Measurements from ENCODE around the gene CUEDC1.

The CUEDC1 gene

GRCh38 chr17:57874058-57874419, 81.2 kb downstream of the CUEDC1 start:
- DNase-seq = no peak

- no peak for DNase-seq
These were observed 81.8 kb downstream of the CUEDC1 start for GRCh38 chr17:57873261-57874057.

- DNase-seq = peak; percentile 26
These were observed 82.7 kb downstream of the CUEDC1 start for GRCh38 chr17:57872536-57872935.

GRCh38 chr17:57871863-57872262, 83.3 kb downstream of the CUEDC1 start:
- no peak for DNase-seq

- no peak for DNase-seq
These were observed 84.1 kb downstream of the CUEDC1 start for GRCh38 chr17:57871155-57871554.

GRCh38 chr17:57870283-57870635, 85.0 kb downstream of the CUEDC1 start:
- no peak for DNase-seq

GRCh38 chr17:57869617-57870282, 85.5 kb downstream of the CUEDC1 start:
- DNase-seq = no peak

GRCh38 chr17:57868910-57869616, 86.1 kb downstream of the CUEDC1 start:
- no peak for DNase-seq

GRCh38 chr17:57868007-57868909, 87.0 kb downstream of the CUEDC1 start:
- peak; percentile 91 for DNase-seq

GRCh38 chr17:57867126-57867525, 88.1 kb downstream of the CUEDC1 start:
- DNase-seq = peak; percentile 20

GRCh38 chr17:57866723-57867122, 88.5 kb downstream of the CUEDC1 start:
- no peak for DNase-seq

GRCh38 chr17:57866319-57866718, 88.9 kb downstream of the CUEDC1 start:
- DNase-seq = no peak

GRCh38 chr17:57864273-57864672, 90.9 kb downstream of the CUEDC1 start:
- DNase-seq = no peak

GRCh38 chr17:57862694-57863667, 92.2 kb downstream of the CUEDC1 start:
- DNase-seq = peak; percentile 69

GRCh38 chr17:57861790-57862693, 93.2 kb downstream of the CUEDC1 start:
- DNase-seq = peak; percentile 78

GRCh38 chr17:57861000-57861789, 94.0 kb downstream of the CUEDC1 start:
- peak; percentile 82 for DNase-seq

- no peak for DNase-seq
These were observed 94.7 kb downstream of the CUEDC1 start for GRCh38 chr17:57860414-57860999.

GRCh38 chr17:57859601-57860413, 95.4 kb downstream of the CUEDC1 start:
- peak; percentile 43 for DNase-seq
